ENCODE data around the gene RDH12.

DNA sequence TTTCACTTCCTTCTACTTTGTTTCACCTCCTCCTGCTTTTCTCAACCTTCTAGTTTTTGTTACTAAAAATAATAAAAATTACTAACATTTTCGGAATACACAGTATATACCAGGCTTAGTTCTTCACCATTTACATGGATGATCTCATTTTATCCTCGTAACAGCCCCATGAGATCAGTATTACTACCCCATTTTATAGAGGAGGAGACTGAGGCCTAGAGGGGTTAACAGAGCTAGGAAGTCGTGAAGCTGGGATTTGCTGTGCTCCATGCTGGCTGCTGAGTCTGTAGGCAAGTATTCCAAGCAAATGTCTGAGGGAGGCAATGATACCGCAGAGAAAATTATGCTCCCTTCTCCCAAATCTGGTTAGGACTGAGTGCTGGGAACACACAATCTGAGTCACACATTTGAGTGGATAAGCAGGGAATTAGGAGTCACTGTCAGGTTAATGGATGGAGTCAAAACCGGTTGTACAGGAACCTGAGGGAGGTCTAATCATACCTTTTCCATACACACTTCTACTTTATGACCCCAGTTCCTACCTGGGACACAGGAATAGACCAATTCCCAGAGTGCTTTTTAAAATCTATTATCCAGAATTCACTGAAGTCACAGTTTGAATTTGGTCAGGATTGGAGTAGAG lies 63.6 kb downstream of the RDH12 start:
- TF ChIP-seq EZH2 (IDR thresholded peaks at IDR 0.05; ENCODE audit: borderline replicate concordance, low read depth, low read length, poor library complexity, severe bottlenecking) (no peak), CTCF (conservative IDR thresholded peaks at IDR 0.05; ENCODE audit: low read depth, low read length) (no peak)

All from A673 (cell line).